T-helper 9 cell (primary cell): ENCODE measurements around the gene ALDH1A3.

ENCODE experiments used
- DNase-seq: peaks from one replicate; pipeline ENCODE4 v3.0.0-alpha.2; 2020

ALDH1A3 gene

GRCh38 chr15:100926971-100927756, 47.5 kb downstream of the ALDH1A3 start:
- DNase-seq, result no peak

GRCh38 chr15:100928632-100929280, 49.1 kb downstream of the ALDH1A3 start:
- DNase-seq, result no peak

- no peak for DNase-seq
Measured at GRCh38 chr15:100929641-100930042, 50.0 kb downstream of the ALDH1A3 start.

- DNase-seq, result no peak
Measured at GRCh38 chr15:100930306-100930848, 50.7 kb downstream of the ALDH1A3 start.

- no peak for DNase-seq
Measured at GRCh38 chr15:100931143-100931890, 51.7 kb downstream of the ALDH1A3 start.

- DNase-seq, result no peak
Measured at GRCh38 chr15:100932676-100933348, 53.2 kb downstream of the ALDH1A3 start.

GRCh38 chr15:100934166-100934565, 54.5 kb downstream of the ALDH1A3 start:
- DNase-seq, result no peak

- no peak for DNase-seq
Measured at GRCh38 chr15:100934726-100935125, 55.1 kb downstream of the ALDH1A3 start.

GRCh38 chr15:100937171-100937570, 57.5 kb downstream of the ALDH1A3 start:
- no peak for DNase-seq

- DNase-seq, result no peak
Measured at GRCh38 chr15:100939791-100940190, 60.2 kb downstream of the ALDH1A3 start.

- DNase-seq, result no peak
Measured at GRCh38 chr15:100940767-100941379, 61.2 kb downstream of the ALDH1A3 start.

GRCh38 chr15:100941536-100941935, 61.9 kb downstream of the ALDH1A3 start:
- DNase-seq, result no peak

- DNase-seq, result no peak
Measured at GRCh38 chr15:100942656-100943425, 63.2 kb downstream of the ALDH1A3 start.

- DNase-seq, result no peak
Measured at GRCh38 chr15:100944244-100944895, 64.7 kb downstream of the ALDH1A3 start.

GRCh38 chr15:100944986-100945385, 65.4 kb downstream of the ALDH1A3 start:
- no peak for DNase-seq

GRCh38 chr15:100947760-100948429, 68.3 kb downstream of the ALDH1A3 start:
- DNase-seq, result no peak

- DNase-seq, result no peak
Measured at GRCh38 chr15:100948430-100948762, 68.8 kb downstream of the ALDH1A3 start.

GRCh38 chr15:100949691-100950090, 70.1 kb downstream of the ALDH1A3 start:
- no peak for DNase-seq

- no peak for DNase-seq
Measured at GRCh38 chr15:100951965-100952364, 72.3 kb downstream of the ALDH1A3 start.

- DNase-seq, result no peak
Measured at GRCh38 chr15:100952566-100952965, 72.9 kb downstream of the ALDH1A3 start.
